COLO668 (cell line): ENCODE measurements around the gene PYCARD.
"Not testable (repeated sequence)": the region's sequence is repeated elsewhere in the genome, so short reads cannot be mapped to it uniquely, and the experiment has no call there.

ENCODE experiments used
- DNase-seq: peaks from one replicate; lab custom pipeline; 2025; ENCODE audit not compliant: unreplicated experiment; lab: John Stamatoyannopoulos, UW

PYCARD gene

DNA sequence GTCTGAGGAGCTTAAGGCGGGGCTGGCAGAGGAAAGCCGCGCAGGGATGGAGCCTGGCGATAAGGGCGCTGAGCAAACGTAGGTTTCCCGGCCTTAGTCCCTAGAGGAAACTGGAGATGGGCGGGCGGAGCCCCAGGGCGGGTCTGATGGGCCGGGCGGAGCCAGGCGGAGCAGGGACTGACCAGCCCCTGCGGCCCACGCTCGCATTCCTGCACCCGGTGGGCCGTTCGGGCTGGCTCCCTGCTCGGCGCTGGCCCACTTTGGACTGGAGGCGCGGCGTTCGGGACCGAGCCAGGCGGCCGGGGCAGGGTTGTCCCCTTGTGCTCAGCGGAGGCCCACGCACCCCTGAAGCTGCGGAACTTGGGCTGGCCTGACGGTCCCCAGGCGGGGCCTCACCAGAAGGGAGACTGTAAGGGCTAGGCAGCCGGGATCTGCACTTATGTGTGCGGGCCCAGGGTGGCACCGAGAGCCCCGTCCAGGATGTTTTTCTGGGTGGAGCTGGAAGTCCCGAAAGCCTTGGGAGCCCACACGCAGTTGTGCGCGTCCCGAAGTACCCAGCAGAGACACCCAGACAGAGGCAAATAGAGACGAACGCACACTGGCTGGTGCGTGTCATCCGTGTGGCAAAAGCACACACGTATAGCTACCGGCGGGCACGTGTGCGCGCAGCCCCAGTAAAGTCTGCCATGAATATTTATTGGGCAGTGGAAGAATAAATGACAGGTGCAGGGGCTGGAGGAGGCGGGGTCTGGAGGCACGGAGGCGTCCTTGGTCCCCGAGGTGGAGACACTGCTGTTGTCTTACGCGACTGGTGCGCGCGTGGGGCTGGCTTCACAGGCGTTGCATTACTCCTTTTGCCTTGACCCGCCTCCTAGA, 13.0 kb upstream of the PYCARD start:
- DNase-seq: peak; percentile 78

DNA sequence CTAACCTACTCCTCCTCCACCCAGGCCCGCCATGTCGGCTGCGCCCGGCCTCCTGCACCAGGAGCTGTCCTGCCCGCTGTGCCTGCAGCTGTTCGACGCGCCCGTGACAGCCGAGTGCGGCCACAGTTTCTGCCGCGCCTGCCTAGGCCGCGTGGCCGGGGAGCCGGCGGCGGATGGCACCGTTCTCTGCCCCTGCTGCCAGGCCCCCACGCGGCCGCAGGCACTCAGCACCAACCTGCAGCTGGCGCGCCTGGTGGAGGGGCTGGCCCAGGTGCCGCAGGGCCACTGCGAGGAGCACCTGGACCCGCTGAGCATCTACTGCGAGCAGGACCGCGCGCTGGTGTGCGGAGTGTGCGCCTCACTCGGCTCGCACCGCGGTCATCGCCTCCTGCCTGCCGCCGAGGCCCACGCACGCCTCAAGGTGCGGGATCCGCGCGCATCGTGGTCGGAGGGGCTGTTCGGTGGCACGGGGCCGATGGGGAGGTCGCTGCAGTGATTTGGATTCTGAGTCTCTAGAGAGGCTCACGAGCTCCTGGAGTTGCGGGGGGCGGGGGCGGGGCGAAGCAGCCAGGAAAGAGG, 12.2 kb upstream of the PYCARD start:
- DNase-seq: peak; percentile 83

DNA sequence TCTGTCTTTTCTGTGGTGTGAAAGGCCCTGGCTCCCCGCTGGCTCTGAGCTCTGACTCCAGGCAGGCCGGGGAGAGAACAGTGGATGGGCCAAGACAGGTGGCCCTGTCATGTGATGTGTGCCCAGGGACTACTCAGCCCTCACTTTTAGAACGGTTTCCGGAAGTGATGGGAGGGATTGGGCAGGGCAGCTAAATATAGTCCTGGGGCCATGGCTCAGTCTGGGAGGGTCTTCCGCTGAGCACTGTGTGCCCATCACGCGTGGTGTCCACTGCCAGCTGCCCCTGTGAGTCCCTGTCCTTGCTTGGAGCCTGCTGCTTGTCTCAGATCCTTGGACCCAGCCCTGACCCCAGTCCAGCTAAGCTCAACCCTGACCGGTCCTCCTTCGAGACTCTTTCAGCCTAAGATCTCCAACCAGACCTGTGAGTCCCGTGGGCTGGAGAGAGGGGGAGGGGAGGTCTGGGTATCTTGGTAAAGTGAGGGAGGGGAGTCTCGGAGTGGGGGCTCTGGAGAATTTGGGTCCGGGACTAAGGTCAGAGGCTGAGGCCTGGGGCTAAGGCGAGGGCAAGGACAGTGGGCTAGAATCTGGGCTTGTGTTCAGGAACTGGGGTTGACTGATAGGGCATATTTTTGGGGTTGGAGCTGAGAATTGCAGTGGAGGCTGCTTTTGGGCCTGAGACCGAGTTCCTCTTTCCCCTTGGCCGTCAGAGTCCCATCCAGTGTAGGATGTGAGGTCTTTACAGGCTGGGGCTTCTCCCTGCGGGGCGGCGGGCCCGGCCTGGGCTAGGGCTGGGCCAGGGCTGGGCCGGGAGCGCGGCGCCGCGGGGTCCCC, 11.5 kb upstream of the PYCARD start, which contains the start of gene TRIM72:
TRIM72 (plus strand) TSS at position 243 of the 831 bp plus-strand sequence. CDS start 620 bp downstream, outside the sequence.
- peak; percentile 69 for DNase-seq

DNA sequence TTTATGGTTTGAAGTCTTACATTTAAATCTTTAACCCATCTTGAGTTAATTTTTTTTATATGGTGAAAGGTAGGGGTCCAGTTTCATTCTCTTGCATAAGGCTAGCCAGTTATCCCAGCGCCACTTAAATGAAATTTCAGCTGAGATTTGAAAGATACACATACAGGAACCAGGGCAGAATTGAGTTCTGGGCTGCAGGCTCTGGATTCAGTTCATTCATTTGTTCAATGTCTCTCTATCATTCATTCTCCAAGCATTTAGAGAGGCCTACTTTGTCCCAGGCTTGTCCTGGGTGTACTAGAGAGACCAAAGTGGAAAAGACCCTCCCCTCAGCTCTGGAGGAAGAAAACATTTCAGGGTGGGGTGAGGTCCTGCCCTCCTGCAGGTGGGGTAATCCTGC, 10.8 kb upstream of the PYCARD start:
- no peak for DNase-seq

DNA sequence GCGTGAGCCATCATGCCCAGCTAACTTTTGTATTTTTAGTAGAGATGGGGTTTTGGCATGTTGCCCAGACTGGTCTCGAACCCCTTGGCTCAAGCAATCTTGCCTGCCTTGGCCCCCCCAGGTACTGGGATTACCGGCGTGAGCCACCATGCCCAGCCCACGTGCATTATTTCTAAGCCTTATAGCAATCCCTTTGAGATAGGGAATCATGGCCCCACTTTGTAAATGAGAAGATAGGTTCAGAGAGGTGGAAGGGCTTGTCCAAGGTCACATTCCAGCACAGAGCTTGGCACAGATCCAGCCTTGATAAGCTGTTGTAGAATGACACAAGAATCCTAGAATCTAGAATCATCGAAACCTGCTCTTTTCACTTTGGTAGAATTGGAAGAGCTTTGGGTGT, 4.2 kb upstream of the PYCARD start:
- DNase-seq: no peak

DNA sequence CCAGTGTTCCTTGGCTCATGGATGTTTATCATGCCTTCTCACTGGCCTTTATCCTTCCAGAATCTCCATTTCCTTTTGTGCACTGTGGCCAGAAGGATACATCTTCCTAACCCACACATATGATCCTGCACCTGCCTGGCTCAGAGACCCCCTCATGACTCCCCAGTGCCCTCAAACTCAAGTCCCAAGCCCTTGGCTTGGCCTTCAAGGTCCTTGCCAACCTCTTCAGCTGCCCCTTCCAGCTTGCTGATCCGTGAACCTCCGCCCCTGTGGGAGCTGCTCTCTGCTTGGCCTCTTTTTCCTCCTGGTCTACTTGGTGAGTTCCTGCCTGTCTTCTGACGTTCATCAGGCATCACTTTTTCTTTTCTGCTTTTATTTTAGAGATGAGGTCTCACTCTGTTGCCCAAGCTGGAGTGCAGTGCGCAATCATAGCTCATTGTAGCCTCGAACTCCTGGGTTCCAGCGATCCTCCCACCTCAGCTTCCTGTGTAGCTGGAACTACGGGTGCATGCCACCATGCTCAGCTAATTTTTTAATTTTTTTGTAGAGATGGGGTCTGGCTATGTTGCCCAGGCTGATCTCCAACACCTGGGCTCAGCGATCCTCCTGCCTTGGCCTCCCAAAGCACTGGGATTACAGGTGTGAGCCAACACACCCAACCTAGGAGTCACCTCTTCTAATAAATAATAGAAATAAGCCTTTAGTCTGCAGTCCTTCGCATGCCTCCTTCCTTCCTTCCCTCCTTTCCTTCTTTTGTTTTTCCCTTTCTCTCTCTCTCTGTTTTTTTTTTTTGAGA, 2.5 kb upstream of the PYCARD start:
- DNase-seq: no peak

DNA sequence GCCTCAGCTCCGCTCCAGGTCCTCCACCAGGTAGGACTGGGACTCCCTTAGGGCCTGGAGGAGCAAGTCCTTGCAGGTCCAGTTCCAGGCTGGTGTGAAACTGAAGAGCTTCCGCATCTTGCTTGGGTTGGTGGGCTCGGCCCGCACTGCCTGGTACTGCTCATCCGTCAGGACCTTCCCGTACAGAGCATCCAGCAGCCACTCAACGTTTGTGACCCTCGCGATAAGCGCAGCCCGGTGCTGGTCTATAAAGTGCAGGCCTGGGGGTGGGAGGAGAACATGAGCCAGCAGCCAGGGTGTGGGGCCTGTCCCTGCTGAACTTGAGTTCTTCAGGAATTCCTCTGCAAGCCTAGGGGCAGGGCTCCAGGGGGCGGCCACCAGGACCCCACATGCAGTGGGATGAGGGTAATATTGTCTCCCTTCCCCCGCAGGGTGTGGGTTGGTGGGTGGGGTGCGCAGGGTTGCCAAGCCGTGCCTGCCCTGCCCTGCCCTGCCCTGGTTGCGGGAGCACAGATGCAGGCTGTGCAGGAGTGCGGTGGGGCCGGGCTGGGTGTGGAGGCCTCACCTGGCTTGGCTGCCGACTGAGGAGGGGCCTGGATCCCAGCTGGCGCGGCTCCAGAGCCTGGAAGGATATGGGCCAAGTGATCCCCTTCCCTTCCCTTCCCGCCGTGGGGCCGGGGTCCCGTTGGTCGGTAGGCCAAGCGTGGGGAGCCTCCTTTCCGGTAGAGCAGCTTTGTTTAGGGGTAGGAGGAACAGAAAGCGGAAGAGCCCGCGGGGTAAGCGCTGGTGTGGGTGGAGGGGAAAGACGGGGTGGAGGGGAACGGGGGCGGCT, 762 bp downstream of the PYCARD start:
- peak; percentile 52 for DNase-seq

DNA sequence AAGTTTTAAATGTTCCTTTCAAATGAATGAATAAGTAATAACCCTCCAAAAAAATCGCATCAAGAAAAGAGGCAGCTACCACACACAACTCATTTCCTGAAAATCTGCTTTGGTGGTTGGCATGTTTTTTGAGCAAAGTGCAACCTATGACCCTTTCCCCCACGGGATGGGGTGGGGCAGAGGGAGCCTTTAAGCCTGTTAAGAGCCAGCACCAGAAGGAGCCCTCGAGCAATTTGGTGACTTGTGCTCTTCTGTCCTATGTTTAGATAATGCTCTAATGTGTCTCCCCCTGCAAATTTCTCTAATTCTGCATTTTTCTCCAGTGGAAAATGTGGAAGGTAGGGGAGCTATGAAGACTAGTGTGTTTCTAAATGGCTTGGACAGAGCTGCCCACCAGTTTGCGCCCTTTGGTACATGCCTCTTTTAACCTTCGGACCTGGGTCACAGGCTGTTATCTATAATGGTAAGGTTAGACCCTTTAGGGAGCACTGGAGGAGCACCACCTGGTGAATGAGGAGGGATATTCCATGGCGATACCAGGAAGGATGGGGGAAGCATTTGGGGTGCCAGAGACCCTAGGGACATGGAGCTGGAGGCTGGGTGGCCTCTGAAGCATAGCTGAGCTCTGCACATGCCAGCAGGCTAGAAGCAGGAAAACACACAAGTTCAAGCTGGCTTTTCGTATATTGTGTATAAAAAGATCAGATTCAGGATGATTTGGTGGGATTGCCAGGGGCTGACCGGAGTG, 1.6 kb downstream of the PYCARD start:
- no peak for DNase-seq

DNA sequence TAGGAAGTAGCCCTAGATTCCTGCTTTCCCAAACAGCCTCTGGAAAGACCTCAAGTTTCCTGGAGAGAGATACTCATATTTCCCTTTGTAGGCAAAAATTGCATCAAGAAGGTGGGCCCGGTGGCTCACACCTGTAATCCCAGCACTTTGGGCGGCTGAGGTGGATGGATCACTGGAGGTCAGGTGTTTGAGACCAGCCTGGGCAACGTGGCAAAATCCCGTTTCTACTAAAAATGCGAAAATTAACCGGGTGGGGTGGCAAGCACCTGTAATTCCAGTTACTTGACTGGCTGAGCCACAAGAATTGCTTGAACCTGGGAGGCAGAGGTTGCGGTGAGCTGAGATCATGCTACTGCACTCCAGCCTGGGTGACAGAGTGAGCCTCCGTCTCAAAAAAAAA, 2.4 kb downstream of the PYCARD start:
- DNase-seq: not testable (repeated sequence)

DNA sequence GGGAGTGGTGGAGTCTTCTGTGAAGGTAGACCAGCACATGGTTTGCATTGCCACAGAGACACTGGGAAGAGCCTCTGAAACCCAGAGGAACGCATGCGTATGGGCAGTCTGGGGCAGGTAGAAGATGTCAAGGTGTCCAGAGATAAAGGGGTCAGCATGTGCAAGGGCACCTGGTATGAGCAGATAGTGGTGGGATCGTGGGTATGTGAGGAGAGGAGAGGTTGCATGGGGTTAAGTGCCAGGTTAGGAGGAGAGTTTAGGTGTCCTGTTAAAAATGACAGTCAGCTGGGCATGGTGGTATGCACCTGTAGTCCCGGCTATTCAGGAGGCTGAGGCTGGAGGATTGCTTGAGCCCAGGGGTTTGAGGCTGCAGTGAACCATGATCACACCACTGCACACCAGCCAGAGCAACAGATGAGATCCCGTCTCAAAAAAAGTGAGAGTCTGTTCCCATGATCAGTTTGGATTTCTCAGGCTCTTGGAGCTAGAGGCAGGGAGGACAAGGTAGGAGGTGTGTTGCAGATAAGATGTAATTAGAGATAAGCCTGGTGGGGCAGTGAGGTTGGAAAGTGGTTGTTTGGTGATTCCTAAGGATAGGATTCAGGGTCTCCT, 3.0 kb downstream of the PYCARD start:
- no peak for DNase-seq

DNA sequence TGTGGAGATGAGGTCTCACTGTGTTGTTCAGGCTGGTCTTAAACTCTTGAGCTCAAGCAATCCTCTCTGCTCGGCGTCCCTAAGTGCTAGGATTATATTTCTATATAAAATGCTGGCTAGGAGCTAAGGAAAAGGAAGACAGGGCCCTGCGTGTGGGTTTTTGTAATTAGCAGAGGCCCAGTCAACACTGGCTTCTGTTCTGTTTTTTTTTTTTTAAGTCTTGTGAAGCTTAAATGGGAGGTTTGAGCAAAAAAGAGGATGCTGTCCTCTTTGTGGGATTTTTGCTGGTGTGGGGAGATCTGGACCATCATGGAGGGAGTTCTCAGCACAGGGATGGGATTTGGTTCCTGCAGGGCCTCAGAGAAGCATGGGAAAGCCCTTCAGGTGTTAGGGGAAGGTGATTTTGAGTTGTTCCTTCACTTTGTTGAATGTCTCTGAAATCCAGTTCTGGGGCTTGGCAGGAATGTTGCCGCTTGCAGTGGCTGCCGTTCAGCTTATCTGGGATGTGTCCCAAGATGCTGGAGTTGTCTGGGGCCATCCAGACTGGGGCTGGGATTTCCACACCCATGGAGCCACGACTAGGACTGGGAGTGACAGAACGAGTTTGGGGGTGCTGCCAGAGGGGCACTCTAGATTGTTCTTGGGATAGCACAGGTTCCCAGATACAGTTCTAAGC, 4.2 kb downstream of the PYCARD start:
- DNase-seq: no peak

DNA sequence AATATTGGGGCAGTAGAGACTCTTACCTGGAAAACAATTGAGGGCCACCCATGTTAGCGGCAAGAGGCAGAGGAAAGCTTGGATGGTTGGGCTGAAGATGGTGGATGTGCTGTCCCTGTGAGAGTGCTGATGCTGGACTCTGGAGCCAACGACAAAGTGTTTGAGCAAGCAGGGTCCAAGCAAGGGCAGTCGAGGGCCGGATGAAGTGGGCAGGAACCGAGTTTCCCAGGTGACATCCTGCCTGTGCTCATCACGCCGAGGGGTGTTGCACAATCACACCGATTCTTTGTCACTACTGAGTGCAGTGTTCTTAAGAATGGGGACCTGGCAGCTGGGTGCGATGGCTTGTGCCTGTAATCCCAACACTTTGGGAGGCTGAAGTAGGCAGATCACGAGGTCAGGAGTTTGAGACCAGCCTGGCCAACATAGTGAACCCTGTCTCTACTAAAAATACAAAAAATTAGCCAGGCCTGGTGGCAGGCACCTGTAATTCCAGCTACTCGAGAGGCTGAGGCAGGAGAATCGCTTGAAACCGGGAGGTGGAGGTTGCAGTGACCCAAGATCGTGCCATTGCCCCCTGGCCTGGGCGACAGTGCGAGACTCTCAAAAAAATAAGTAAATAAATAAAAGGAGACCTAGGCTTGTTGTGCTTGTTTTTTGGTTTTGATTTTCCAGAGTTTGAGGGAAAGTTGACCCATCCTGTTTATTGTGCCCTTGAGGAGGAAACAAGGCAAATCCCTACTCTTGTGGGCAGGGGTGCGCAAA, 6.1 kb downstream of the PYCARD start:
- no peak for DNase-seq

DNA sequence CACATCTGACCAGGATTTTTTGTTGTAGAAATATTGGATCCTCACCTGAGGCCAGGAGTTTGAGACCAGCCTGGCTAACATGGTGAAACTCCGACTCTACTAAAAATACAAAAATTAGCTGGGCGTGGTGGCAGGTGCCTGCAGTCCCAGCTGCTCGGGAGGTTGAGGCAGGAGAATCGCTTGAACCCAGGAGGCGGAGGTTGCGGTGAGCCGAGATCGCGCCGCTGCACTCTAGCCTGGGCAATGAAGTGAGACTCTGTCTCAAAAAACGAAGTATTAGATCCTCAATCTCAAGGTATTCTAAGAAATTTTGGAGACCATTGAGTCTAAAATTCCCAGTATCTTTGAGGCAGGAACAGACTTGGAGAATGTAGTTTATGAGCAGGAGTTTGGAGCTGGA, 6.7 kb downstream of the PYCARD start:
- not testable (repeated sequence) for DNase-seq

DNA sequence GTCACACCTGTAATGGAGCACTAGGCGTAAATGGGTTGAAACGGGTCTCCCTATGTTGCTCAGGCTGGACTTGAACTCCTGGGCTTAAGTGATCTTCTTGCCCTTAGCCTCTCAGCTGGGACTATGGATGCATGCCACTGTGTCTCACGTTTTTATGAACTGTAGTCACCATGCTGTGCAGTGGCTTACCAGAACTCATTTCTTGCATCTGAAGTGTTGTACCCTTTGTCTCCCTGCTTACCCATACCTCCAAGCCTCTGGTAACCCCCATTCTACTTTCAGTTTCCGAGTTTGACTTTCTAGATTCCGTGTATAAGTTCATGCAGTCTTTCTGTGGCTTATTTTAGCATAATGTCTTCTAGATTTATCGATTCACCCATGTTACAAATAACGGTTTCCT, 7.7 kb downstream of the PYCARD start:
- no peak for DNase-seq

DNA sequence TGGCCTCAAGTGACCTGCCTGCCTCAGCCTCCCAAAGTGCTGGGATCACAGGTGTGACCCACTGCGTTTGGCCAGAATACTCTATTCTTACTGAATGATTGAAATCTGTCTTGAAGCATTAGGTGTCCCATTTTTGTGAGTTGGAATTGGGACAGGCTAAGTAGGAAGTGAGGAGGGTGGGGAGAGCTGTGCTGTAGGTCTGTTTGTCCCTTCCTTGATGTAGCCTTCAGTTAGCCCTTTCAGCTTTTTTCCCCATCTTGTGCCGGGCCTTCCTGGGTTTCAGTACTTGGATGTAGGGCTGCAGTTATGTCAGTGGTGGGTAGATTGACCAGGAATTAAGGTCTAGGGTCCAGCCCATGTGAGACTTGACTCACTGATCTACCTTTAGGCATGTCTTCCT, 8.7 kb downstream of the PYCARD start:
- DNase-seq: no peak

DNA sequence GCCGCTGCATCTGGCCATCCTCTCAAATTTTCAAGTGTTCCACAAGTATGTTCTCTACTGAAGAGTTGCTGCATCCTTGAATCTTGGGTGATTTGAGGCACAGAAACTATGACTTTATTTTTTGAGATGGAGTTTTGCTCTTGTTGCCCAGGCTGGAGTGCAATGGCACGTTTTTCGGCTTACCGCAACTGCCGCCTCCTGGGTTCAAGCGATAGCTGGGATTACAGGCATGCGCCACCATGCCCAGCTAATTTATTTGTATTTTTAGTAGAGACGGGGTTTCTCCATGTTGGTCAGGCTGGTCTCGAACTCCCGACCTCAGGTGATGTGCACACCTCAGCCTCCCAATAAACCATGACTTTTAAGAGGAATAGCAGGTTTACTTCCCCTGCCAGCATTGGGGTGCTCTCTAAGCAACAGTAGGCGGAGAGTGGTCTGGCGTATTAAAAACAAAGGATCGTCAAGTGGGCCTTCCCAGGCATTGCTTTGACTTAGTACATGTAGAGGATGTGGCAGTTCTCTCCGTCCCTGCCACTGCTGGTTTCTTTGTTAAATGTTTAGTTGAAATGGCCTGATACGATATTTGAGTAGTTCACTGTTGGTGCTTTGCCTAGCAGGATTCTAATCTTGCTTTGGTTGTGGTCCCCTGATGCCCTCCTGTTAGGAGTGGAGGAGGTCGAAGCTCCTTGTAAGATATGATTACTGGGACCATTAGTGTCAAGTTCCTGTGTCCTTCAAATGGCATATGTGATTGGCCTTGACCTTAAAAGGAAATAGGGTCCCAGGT, 9.5 kb downstream of the PYCARD start:
- no peak for DNase-seq
